ENCODE measurements around the gene DTD1.

Gene DTD1

DNA sequence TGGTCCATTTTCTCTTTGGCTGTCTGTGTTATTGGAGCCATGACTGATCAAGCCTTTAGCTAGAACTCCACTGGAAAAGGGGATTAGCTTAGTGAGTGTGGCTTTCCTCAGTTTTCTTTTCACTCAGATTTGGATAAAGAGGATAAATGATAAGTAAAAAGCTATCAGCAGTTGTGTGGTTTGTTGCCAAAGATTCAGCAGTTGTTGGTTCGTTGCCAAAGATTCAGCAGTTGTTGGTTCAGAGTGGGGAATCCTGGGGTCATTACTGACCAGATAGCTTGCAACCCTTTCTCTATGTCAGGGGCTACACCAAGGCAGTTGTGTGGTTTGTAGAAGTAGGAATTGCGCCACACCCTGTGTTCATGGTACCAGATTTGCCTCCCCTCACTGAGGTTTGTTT is 118.1 kb downstream of the DTD1 start:
- no peaks in the 10 kb centered on the region for H3K27me3 ChIP-seq (ENCODE audit: insufficient read depth, poor library complexity, severe bottlenecking)
- H3K4me1 ChIP-seq (ENCODE audit: insufficient read depth, poor library complexity, severe bottlenecking) = peaks cover 5% of the 10 kb centered on the region
- no peak overlapping the region for H3K4me3 ChIP-seq (ENCODE audit: severe bottlenecking)
- TF ChIP-seq, protein P1, sequence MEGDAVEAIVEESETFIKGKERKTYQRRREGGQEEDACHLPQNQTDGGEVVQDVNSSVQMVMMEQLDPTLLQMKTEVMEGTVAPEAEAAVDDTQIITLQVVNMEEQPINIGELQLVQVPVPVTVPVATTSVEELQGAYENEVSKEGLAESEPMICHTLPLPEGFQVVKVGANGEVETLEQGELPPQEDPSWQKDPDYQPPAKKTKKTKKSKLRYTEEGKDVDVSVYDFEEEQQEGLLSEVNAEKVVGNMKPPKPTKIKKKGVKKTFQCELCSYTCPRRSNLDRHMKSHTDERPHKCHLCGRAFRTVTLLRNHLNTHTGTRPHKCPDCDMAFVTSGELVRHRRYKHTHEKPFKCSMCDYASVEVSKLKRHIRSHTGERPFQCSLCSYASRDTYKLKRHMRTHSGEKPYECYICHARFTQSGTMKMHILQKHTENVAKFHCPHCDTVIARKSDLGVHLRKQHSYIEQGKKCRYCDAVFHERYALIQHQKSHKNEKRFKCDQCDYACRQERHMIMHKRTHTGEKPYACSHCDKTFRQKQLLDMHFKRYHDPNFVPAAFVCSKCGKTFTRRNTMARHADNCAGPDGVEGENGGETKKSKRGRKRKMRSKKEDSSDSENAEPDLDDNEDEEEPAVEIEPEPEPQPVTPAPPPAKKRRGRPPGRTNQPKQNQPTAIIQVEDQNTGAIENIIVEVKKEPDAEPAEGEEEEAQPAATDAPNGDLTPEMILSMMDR (IDR thresholded peaks at IDR 0.05; ENCODE audit: poor library complexity, severe bottlenecking) = no peak
- ATAC-seq (ENCODE audit: low read depth) (no peak), DNase-seq (ENCODE audit: low spot score) (no peak)
- H3K36me3 ChIP-seq (ENCODE audit: low read depth) = no peaks in the 10 kb centered on the region
- H3K27ac ChIP-seq (ENCODE audit: poor library complexity, severe bottlenecking) = no peak overlapping the region
- no peaks in the 10 kb centered on the region for H3K9me3 ChIP-seq (ENCODE audit: severe bottlenecking)

DNA sequence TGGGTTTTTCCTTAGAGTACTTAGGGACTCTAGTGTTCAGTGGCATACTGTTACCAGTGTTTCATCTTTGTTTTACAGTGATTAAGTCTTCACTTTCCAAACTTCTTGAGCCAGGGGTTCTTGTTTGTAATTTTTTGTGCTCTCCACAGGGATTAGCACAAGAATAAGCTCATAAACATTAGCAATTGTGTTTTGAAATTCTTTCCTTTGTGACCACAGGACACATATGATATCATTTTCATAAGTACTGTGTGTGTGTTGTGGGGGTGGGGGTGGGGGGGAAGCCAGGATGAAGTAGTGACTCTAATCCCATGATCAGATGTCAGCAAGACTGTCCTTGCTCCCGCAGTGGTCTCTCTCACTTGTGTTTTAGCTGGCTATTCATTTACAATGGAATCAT is 124.3 kb downstream of the DTD1 start:
- Histone ChIP-seq H3K27me3 (ENCODE audit: insufficient read depth, poor library complexity, severe bottlenecking) (no peaks in the 10 kb centered on the region), H3K36me3 (ENCODE audit: low read depth) (no peaks in the 10 kb centered on the region), H3K27ac (ENCODE audit: poor library complexity, severe bottlenecking) (no peak overlapping the region), H3K4me1 (ENCODE audit: insufficient read depth, poor library complexity, severe bottlenecking) (no peaks in the 10 kb centered on the region), H3K4me3 (ENCODE audit: severe bottlenecking) (no peak overlapping the region), H3K9me3 (ENCODE audit: severe bottlenecking) (no peaks in the 10 kb centered on the region)
- ATAC-seq (ENCODE audit: low read depth) (no peak), DNase-seq (ENCODE audit: low spot score) (no peak)
- TF ChIP-seq, protein P1 (IDR thresholded peaks at IDR 0.05; ENCODE audit: poor library complexity, severe bottlenecking) = no peak

DNA sequence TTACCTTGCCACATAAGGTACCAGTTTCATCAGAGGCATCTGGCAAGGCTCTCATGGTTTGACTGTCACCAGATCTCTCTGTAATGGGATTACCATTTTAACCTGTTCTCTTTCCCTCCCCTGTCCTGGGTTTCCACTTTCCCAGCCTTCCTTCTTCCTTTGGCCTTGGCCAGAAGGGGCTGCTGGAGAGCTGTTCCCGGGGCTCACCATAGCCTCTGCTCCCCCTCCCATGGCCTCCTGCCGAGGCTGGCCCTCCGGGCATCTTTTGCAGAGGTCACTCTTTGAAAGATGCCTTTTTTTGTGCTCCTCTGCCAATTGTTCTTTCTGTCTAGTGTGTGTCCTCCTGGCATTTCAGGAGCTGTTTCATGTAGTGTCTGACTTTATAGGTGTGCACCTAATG is 125.0 kb downstream of the DTD1 start:
- H3K4me1 ChIP-seq (ENCODE audit: insufficient read depth, poor library complexity, severe bottlenecking) = no peaks in the 10 kb centered on the region
- H3K9me3 ChIP-seq (ENCODE audit: severe bottlenecking) = no peaks in the 10 kb centered on the region
- H3K27me3 ChIP-seq (ENCODE audit: insufficient read depth, poor library complexity, severe bottlenecking) = no peaks in the 10 kb centered on the region
- H3K36me3 ChIP-seq (ENCODE audit: low read depth) = no peaks in the 10 kb centered on the region
- DNase-seq (ENCODE audit: low spot score) (no peak), ATAC-seq (ENCODE audit: low read depth) (no peak)
- no peak overlapping the region for H3K4me3 ChIP-seq (ENCODE audit: severe bottlenecking)
- TF ChIP-seq, protein P1 (IDR thresholded peaks at IDR 0.05; ENCODE audit: poor library complexity, severe bottlenecking) = no peak
- no peak overlapping the region for H3K27ac ChIP-seq (ENCODE audit: poor library complexity, severe bottlenecking)

DNA sequence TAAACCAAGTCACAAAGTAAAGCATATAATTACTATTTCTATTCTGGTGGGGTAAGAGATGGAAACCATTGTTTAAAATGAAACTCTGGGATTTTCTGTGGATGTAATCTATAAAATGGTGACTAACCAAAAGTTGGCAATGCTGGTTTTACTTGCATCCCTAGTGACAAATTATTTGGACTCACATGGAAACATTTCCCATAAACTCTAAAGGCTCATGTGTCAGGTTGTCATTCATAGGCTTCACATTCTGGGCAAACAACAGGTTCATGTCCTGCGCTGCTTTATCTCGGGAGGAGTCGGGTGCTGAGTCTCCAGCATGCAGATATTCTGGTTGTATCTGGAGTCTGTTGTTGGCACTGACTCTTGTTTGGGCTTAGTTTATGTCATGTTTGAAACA is 127.7 kb downstream of the DTD1 start:
- TF ChIP-seq, protein P1 (IDR thresholded peaks at IDR 0.05; ENCODE audit: poor library complexity, severe bottlenecking) = no peak
- no peaks in the 10 kb centered on the region for H3K9me3 ChIP-seq (ENCODE audit: severe bottlenecking)

DNA sequence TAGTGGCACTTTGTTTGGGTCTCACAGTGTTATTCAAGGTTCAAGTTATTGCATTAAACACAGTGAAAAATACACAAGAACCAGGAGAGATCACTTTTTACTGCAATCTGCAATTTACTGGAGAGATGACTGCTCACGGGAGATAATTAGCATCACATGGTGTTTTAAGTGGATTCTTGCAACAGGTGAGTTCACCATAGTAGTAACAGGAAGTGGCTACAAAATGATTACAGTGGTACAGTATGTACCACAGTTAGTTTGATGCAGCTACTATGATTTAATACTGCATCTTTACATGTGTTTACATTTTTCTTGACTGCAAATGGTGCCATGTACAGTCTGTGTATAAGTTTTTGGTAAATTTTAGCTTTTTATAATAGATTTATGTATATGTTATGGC is 129.2 kb downstream of the DTD1 start:
- no peak for ATAC-seq (ENCODE audit: low read depth)
- no peaks in the 10 kb centered on the region for H3K9me3 ChIP-seq (ENCODE audit: severe bottlenecking)
- TF ChIP-seq, protein P1 (IDR thresholded peaks at IDR 0.05; ENCODE audit: poor library complexity, severe bottlenecking) = no peak

More for the DNA sequence above, 127.7 kb downstream of the DTD1 start:
- H3K36me3 ChIP-seq (ENCODE audit: low read depth) = no peaks in the 10 kb centered on the region
- no peak for DNase-seq (ENCODE audit: low spot score)
- ATAC-seq (ENCODE audit: low read depth) = no peak
- H3K4me3 ChIP-seq (ENCODE audit: severe bottlenecking) = no peak overlapping the region
- no peaks in the 10 kb centered on the region for H3K27me3 ChIP-seq (ENCODE audit: insufficient read depth, poor library complexity, severe bottlenecking)
- no peaks in the 10 kb centered on the region for H3K4me1 ChIP-seq (ENCODE audit: insufficient read depth, poor library complexity, severe bottlenecking)
- no peak overlapping the region for H3K27ac ChIP-seq (ENCODE audit: poor library complexity, severe bottlenecking)

More for the DNA sequence above, 129.2 kb downstream of the DTD1 start:
- no peak for DNase-seq (ENCODE audit: low spot score)
- no peaks in the 10 kb centered on the region for H3K4me1 ChIP-seq (ENCODE audit: insufficient read depth, poor library complexity, severe bottlenecking)
- no peaks in the 10 kb centered on the region for H3K27me3 ChIP-seq (ENCODE audit: insufficient read depth, poor library complexity, severe bottlenecking)
- H3K36me3 ChIP-seq (ENCODE audit: low read depth) = no peaks in the 10 kb centered on the region
- no peak overlapping the region for H3K27ac ChIP-seq (ENCODE audit: poor library complexity, severe bottlenecking)
- H3K4me3 ChIP-seq (ENCODE audit: severe bottlenecking) = no peak overlapping the region
